IMR-90 (cell line): Measurements from ENCODE around the gene OR13G1. TPM values are rescaled to one million over a fixed set of nuclear protein-coding genes. Genes with fewer than 3 reads are reported as not detected.

ENCODE experiments used
- ATAC-seq: fragments of 200-7000 bp; cut with Tn5 transposase; 2 replicates; pipeline ENCODE4 v1.9.1; 2020; ENCODE audit warnings: low read depth, mild to moderate bottlenecking, moderate library complexity
- BruUV-seq: library from RNA; stranded (reverse); fragments of 400-500 nt; replicated peaks from 2 replicates; lab custom pipeline; 2021; lab: Mats Ljungman, UMichigan
- CTCF ChIA-PET: fragments of 300-600 bp; formaldehyde crosslinking; extraction: SDS; loops from one replicate; lab custom pipeline; 2021; ENCODE audit warnings: antibody characterized with exemption; lab: Yijun Ruan, JAX
- POLR2A ChIA-PET: fragments of 300-600 bp; sonication (Branson Sonifier 250); formaldehyde crosslinking; loops from one replicate; lab custom pipeline; 2022; ENCODE audit warnings: antibody characterized with exemption; ENCODE audit not compliant: unreplicated experiment; lab: Charles Lee
- DNase-seq: peaks from one replicate; pipeline ENCODE4 v3.0.0; 2013
- H2AFZ ChIP-seq: replicated peaks from 2 replicates; pipeline ENCODE3; 2013; ENCODE audit warnings: low read length, mild to moderate bottlenecking; ENCODE audit not compliant: poor library complexity
- H2AK5ac ChIP-seq: 2 replicates; pipeline ENCODE4 v1.6.1; 2013; ENCODE audit warnings: low read depth, low read length, inconsistent platforms
- H2AK9ac ChIP-seq: replicated peaks from 2 replicates; pipeline ENCODE3; 2013; ENCODE audit warnings: mild to moderate bottlenecking, low read depth, low read length, moderate library complexity; ENCODE audit not compliant: poor library complexity
- H2BK120ac ChIP-seq: 2 replicates; pipeline ENCODE4 v1.6.1; 2013; ENCODE audit warnings: low read depth, low read length, inconsistent platforms
- H2BK15ac ChIP-seq: 3 replicates; pipeline ENCODE4 v1.6.1; 2013; ENCODE audit warnings: low read depth, low read length, inconsistent platforms
- H2BK20ac ChIP-seq: 2 replicates; pipeline ENCODE4 v1.6.1; 2013; ENCODE audit warnings: low read depth, mild to moderate bottlenecking, inconsistent platforms, low read length, moderate library complexity
- H2BK5ac ChIP-seq: 2 replicates; pipeline ENCODE4 v1.6.1; 2013; ENCODE audit warnings: mild to moderate bottlenecking, low read depth, low read length, inconsistent platforms; ENCODE audit not compliant: poor library complexity, severe bottlenecking
- H3K14ac ChIP-seq: replicated peaks from 2 replicates; pipeline ENCODE4 v1.6.1; 2013; ENCODE audit warnings: low read depth, low read length, inconsistent platforms
- H3K18ac ChIP-seq: 2 replicates; pipeline ENCODE4 v1.6.1; 2013; ENCODE audit warnings: low read depth, low read length, control low read depth
- H3K23ac ChIP-seq: 2 replicates; pipeline ENCODE4 v1.6.1; 2013; ENCODE audit warnings: low read depth, low read length, inconsistent platforms
- H3K27ac ChIP-seq: 2 replicates; pipeline ENCODE4 v1.5.1; 2013; ENCODE audit warnings: mild to moderate bottlenecking, control low read depth, low read length; ENCODE audit not compliant: insufficient read depth
- H3K27me3 ChIP-seq: 2 replicates; pipeline ENCODE4 v1.6.1; 2013; ENCODE audit warnings: low read length; ENCODE audit not compliant: control insufficient read depth, insufficient read depth
- H3K36me3 ChIP-seq: 2 replicates; pipeline ENCODE4 v1.6.1; 2013; ENCODE audit warnings: low read length, mixed read lengths; ENCODE audit not compliant: control insufficient read depth, insufficient read depth
- H3K4ac ChIP-seq: 2 replicates; pipeline ENCODE4 v1.6.1; 2013; ENCODE audit warnings: low read depth, low read length, inconsistent platforms
- H3K4me1 ChIP-seq: 2 replicates; pipeline ENCODE4 v1.6.1; 2013; ENCODE audit warnings: low read length, mixed read lengths; ENCODE audit not compliant: control insufficient read depth, insufficient read depth
- H3K4me2 ChIP-seq: 2 replicates; pipeline ENCODE4 v1.6.1; 2013; ENCODE audit warnings: low read depth, mild to moderate bottlenecking, control low read depth, low read length, moderate library complexity
- H3K4me3 ChIP-seq: 2 replicates; pipeline ENCODE4 v1.5.1; 2013; ENCODE audit warnings: low read depth, mild to moderate bottlenecking, control low read depth, low read length, moderate library complexity; ENCODE audit not compliant: insufficient read depth
- H3K56ac ChIP-seq: 2 replicates; pipeline ENCODE4 v1.6.1; 2013; ENCODE audit warnings: low read length, inconsistent platforms; ENCODE audit not compliant: insufficient read depth; ENCODE audit errors: extremely low read depth
- H3K79me1 ChIP-seq, 2 experiments: 2 replicates each; pipeline ENCODE4 v1.6.1; 2013; ENCODE audit warnings: low read length in 2 of 2, inconsistent platforms in 1 of 2, low read depth in 1 of 2
- H3K9ac ChIP-seq: 2 replicates; pipeline ENCODE4 v1.6.1; 2013; ENCODE audit warnings: low read depth, low read length, control low read depth
- H3K9me1 ChIP-seq: 2 replicates; pipeline ENCODE4 v1.6.1; 2013; ENCODE audit warnings: low read length, inconsistent platforms; ENCODE audit not compliant: insufficient read depth
- H3K9me3 ChIP-seq: 2 replicates; pipeline ENCODE4 v1.6.1; 2013; ENCODE audit warnings: low read length; ENCODE audit not compliant: control insufficient read depth, insufficient read depth
- H4K20me1 ChIP-seq: 2 replicates; pipeline ENCODE4 v1.6.1; 2013; ENCODE audit warnings: low read length, inconsistent platforms; ENCODE audit not compliant: insufficient read depth
- H4K5ac ChIP-seq: 2 replicates; pipeline ENCODE4 v1.6.1; 2013; ENCODE audit warnings: mild to moderate bottlenecking, low read depth, low read length, control low read depth
- H4K8ac ChIP-seq, 2 experiments: 2 replicates each; pipeline ENCODE4 v1.6.1; 2013; ENCODE audit warnings: low read depth in 2 of 2, low read length in 2 of 2, control low read depth in 1 of 2, inconsistent platforms in 1 of 2
- H4K91ac ChIP-seq: 2 replicates; pipeline ENCODE4 v1.6.1; 2013; ENCODE audit warnings: low read depth, low read length, inconsistent platforms; ENCODE audit not compliant: insufficient read depth
- FOS ChIP-seq: fragments of 150-350 bp; IDR thresholded peaks from 2 replicates; pipeline ENCODE4 v1.6.1; 2016; ENCODE audit warnings: low read depth, low read length
- WGBS, 2 experiments: methylation state at CpG; one replicate each; pipeline versions ENCODE4 v1.1.5 to v1.1.7; 2013; ENCODE audit warnings: missing lambda C conversion rate in 2 of 2; ENCODE audit not compliant: insufficient read length in 1 of 2; ENCODE audit errors: extremely low coverage in 2 of 2; 5-methylcytosine and 5-hydroxymethylcytosine counted together
- dilution Hi-C: fragments of 300-500 bp; cut with HindIII; formaldehyde crosslinking; loops from one replicate; pipeline ENCODE4 v1.14.3; 2018; ENCODE audit warnings: low sequenced_read_pairs; ENCODE audit not compliant: unreplicated experiment
- in situ Hi-C: fragments of 300-500 bp; cut with MboI; formaldehyde crosslinking; loops from 3 replicates; pipeline ENCODE4 v1.14.3; 2019; ENCODE audit warnings: low sequenced_read_pairs, inconsistent platforms, mixed read lengths
- intact Hi-C: fragments of 100-400 bp; cut with micrococcal nuclease; formaldehyde crosslinking; loops from 2 replicates; pipeline ENCODE4 v1.10.0; 2022
- polyA plus RNA-seq, 3 experiments: library from polyadenylated mRNA; depleted of rRNA; stranded (reverse); fragments of >200 nt; gene quantifications; 2 replicates each; pipeline ENCODE4 v1.2.3, GENCODE V29; 2012; ENCODE audit warnings: low replicate concordance in 1 of 3
- total RNA-seq: library from RNA; depleted of rRNA; stranded (reverse); fragments of >200 nt; gene quantifications from 2 replicates; pipeline ENCODE4 v1.2.3, GENCODE V29; 2012
- TF ChIP-seq, protein P1 (sequence below): fragments of 150-350 bp; IDR thresholded peaks from 2 replicates; pipeline ENCODE4 v1.6.1; 2017; ENCODE audit warnings: mild to moderate bottlenecking, antibody characterized with exemption, low read length, low read depth

OR13G1 gene
- total and polyA plus RNA-seq, 2 of the 4 experiments (the other 2 are of a cell fraction) = not detected

DNA sequence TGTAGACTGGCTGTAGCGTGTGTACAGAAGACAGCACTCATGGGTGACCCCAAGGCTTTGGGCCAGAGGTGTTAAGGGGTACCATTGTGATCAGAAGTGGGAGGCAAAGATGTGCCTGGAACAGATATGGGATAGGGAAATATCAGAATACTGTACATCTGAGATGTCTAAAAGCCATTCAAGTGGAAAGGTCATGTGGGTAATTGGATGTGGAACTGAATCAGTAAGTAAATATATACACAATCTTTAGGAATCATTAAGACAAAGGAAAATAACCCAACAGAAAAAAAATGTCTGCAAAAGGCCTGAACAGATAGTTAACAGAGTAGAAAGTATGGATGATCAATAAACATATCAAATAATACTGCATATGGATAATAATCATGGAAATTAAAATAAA, 26.5 kb downstream of the OR13G1 start:
- Histone ChIP-seq H3K23ac (no peak overlapping the region), H3K14ac (no peak overlapping the region), H3K4me2 (no peak overlapping the region), H3K9me3 (peaks cover 4% of the 10 kb centered on the region), H2BK15ac (no peak overlapping the region), H3K27ac (no peak overlapping the region), H3K9me1 (no peaks in the 10 kb centered on the region), H4K5ac (no peak overlapping the region), H3K4ac (no peak overlapping the region), H4K8ac (no peak overlapping the region), H2AK9ac (no peak overlapping the region), H3K36me3 (no peaks in the 10 kb centered on the region), H2BK120ac (no peak overlapping the region), H3K18ac (no peak overlapping the region), H3K9ac (no peak overlapping the region), H3K4me1 (no peaks in the 10 kb centered on the region), H2AFZ (no peak overlapping the region), H3K56ac (no peak overlapping the region), H4K20me1 (no peaks in the 10 kb centered on the region), H3K79me1 (no peaks in the 10 kb centered on the region), H3K27me3 (no peaks in the 10 kb centered on the region), H3K4me3 (no peak overlapping the region), H4K91ac (no peak overlapping the region), H2AK5ac (no peak overlapping the region), H2BK5ac (no peak overlapping the region), H2BK20ac (no peak overlapping the region)
- ChIA-PET CTCF (no interaction called here), POLR2A (no interaction called here)
- intact Hi-C loops (no loop called here), in situ Hi-C loops (no loop called here), dilution Hi-C loops (no loop called here)
- no peak for ATAC-seq
- no TSS peak for BruUV-seq
- 40% methylated on average over 1 of the region's 1 CpG; no CpG with 5 or more reads in 1 of the 2 experiments for WGBS, 2 experiments
- TF ChIP-seq FOS = no peak
- TF ChIP-seq, protein P1, sequence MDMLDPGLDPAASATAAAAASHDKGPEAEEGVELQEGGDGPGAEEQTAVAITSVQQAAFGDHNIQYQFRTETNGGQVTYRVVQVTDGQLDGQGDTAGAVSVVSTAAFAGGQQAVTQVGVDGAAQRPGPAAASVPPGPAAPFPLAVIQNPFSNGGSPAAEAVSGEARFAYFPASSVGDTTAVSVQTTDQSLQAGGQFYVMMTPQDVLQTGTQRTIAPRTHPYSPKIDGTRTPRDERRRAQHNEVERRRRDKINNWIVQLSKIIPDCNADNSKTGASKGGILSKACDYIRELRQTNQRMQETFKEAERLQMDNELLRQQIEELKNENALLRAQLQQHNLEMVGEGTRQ = no peak
- DNase-seq = no peak
